K562 (cell line): ENCODE measurements around the gene MRPL9. TPM values are rescaled to one million over a fixed set of nuclear protein-coding genes. Genes with fewer than 3 reads are reported as not detected.

ENCODE experiments used
- ATAC-seq: fragments of 200-7000 bp; cut with Tn5 transposase; 3 replicates; pipeline ENCODE4 v1.9.1; 2020; ENCODE audit warnings: moderate library complexity
- BruUV-seq: library from RNA; stranded (reverse); fragments of 400-500 nt; replicated peaks from 2 replicates; lab custom pipeline; 2021; lab: Mats Ljungman, UMichigan
- CTCF ChIA-PET: fragments of 300-600 bp; formaldehyde crosslinking; extraction: SDS; loops from one replicate; lab custom pipeline; 2021; ENCODE audit warnings: low intra/inter-chr PET ratio; lab: Yijun Ruan, JAX
- POLR2A ChIA-PET: fragments of 300-600, 350-650 bp; sonication (Branson Sonifier 250); formaldehyde crosslinking; extraction: SDS; loops from one replicate; lab custom pipeline; 2021; ENCODE audit warnings: antibody characterized with exemption, inconsistent platforms; lab: Yijun Ruan, JAX
- DNase-seq, 4 experiments: peaks; one replicate each; pipeline versions ENCODE4 v3.0.0 to v3.0.0-alpha.2; 2011 to 2018; ENCODE audit warnings: low spot score in 3 of 4, mixed read lengths in 3 of 4; ENCODE audit errors: extremely low read depth in 1 of 4
- FAIRE-seq: peaks from 2 replicates; lab custom pipeline; 2011; peaks lifted over from hg19 to GRCh38; lab: Jason Lieb, UNC
- H2AFZ ChIP-seq: 2 replicates; pipeline ENCODE4 v1.6.0; 2011; ENCODE audit warnings: low read depth, low read length, control low read depth, inconsistent platforms
- H3K27ac ChIP-seq: fragments of 200-600 bp; 3 replicates; pipeline ENCODE4 v1.8.0; 2011; ENCODE audit warnings: low read depth, mild to moderate bottlenecking, control low read depth, inconsistent platforms, low read length, moderate library complexity, mixed read lengths; ENCODE audit errors: extremely low read depth
- H3K27me3 ChIP-seq, 2 experiments: fragments of 300-600 bp in 1 of 2; 2 replicates in 1 of 2; 3 replicates in 1 of 2; pipeline versions ENCODE4 v1.6.0 to v1.8.0; 2011; ENCODE audit warnings: inconsistent platforms in 2 of 2, low read length in 2 of 2, mild to moderate bottlenecking in 1 of 2, mixed read lengths in 1 of 2, moderate library complexity in 1 of 2; ENCODE audit not compliant: control insufficient read depth in 2 of 2, insufficient read depth in 2 of 2
- H3K36me3 ChIP-seq: fragments of 300-600 bp; 3 replicates; pipeline ENCODE4 v1.8.0; 2011; ENCODE audit warnings: mild to moderate bottlenecking, low read length, inconsistent platforms; ENCODE audit not compliant: control insufficient read depth, insufficient read depth
- H3K4me1 ChIP-seq, 2 experiments: fragments of 200-600 bp in 1 of 2; replicated peaks in 1 of 2; 2 replicates in 1 of 2; 3 replicates in 1 of 2; pipeline versions ENCODE4 v1.5.1 to v1.8.0; 2011; ENCODE audit warnings: inconsistent platforms in 2 of 2, low read length in 2 of 2, mild to moderate bottlenecking in 1 of 2, mixed read lengths in 1 of 2, moderate library complexity in 1 of 2; ENCODE audit not compliant: control insufficient read depth in 2 of 2, insufficient read depth in 2 of 2
- H3K4me2 ChIP-seq: 2 replicates; pipeline ENCODE4 v1.6.1; 2011; ENCODE audit warnings: low read length, control low read depth, inconsistent platforms, mixed read lengths; ENCODE audit not compliant: insufficient read depth
- H3K4me3 ChIP-seq: fragments of 200-600 bp; sonication (generic), shearing (Covaris generic); 2 replicates; pipeline ENCODE4 v1.5.1; 2016; ENCODE audit warnings: control low read depth, inconsistent platforms
- H3K79me2 ChIP-seq: fragments of 200-600 bp; 3 replicates; pipeline ENCODE4 v1.8.0; 2011; ENCODE audit warnings: low read length, inconsistent platforms; ENCODE audit not compliant: control insufficient read depth, insufficient read depth
- H3K9ac ChIP-seq, 2 experiments: 2 replicates each; pipeline versions ENCODE4 v1.6.0 to v1.6.1; 2011; ENCODE audit warnings: low read depth in 2 of 2, low read length in 2 of 2, control low read depth in 1 of 2, inconsistent platforms in 1 of 2, mild to moderate bottlenecking in 1 of 2, mixed read lengths in 1 of 2; ENCODE audit not compliant: insufficient read depth in 1 of 2
- H3K9me1 ChIP-seq: one replicate; pipeline ENCODE4 v1.6.0; 2011; ENCODE audit warnings: inconsistent platforms, mild to moderate bottlenecking, low read length, moderate library complexity; ENCODE audit not compliant: control insufficient read depth, insufficient read depth
- H3K9me3 ChIP-seq: replicated peaks from 2 replicates; pipeline ENCODE4 v1.5.1; 2011; ENCODE audit warnings: low read depth, low read length, inconsistent platforms; ENCODE audit not compliant: control insufficient read depth, insufficient read depth
- H4K20me1 ChIP-seq: replicated peaks from 2 replicates; pipeline ENCODE4 v1.6.1; 2011; ENCODE audit warnings: low read length, inconsistent platforms, mixed read lengths; ENCODE audit not compliant: control insufficient read depth, insufficient read depth
- CBFA2T2 ChIP-seq: fragments of 450-650 bp; conservative IDR thresholded peaks from 2 replicates; pipeline ENCODE4 v1.6.1; 2017; ENCODE audit warnings: mild to moderate bottlenecking
- CBFA2T3 ChIP-seq: fragments of 450-650 bp; IDR thresholded peaks from 2 replicates; pipeline ENCODE4 v1.6.1; 2017
- HOXB6 ChIP-seq: fragments of 250-450 bp; sonication (Bioruptor Pico); IDR thresholded peaks from 2 replicates; pipeline ENCODE4 v1.5.1; 2022; ENCODE audit warnings: mild to moderate bottlenecking, borderline replicate concordance
- KLF16 ChIP-seq: IDR thresholded peaks from 2 replicates; pipeline ENCODE4 v1.6.1; 2016; ENCODE audit warnings: antibody characterized with exemption
- NONO ChIP-seq, 2 experiments: fragments of 200-400 bp in 1 of 2; fragments of 450-650 bp in 1 of 2; formaldehyde crosslinking in 1 of 2; IDR thresholded peaks; 2 replicates each; pipeline ENCODE4 v1.6.1; 2017; ENCODE audit warnings: low read depth in 2 of 2, mild to moderate bottlenecking in 2 of 2, moderate library complexity in 2 of 2, low read length in 1 of 2
- POLR3A ChIP-seq: IDR thresholded peaks from 2 replicates; pipeline ENCODE4 v1.6.1; 2011; ENCODE audit warnings: borderline replicate concordance, mild to moderate bottlenecking, moderate library complexity; ENCODE audit not compliant: insufficient read length, insufficient read depth; ENCODE audit errors: extremely low read depth
- RFX7 ChIP-seq: fragments of 250-450 bp; sonication (Bioruptor Pico); IDR thresholded peaks from 2 replicates; pipeline ENCODE4 v1.5.1; 2021; ENCODE audit warnings: mild to moderate bottlenecking
- STAT6 ChIP-seq: sonication (generic); formaldehyde crosslinking; IDR thresholded peaks from 2 replicates; pipeline ENCODE4 v1.8.1; 2023; ENCODE audit warnings: mild to moderate bottlenecking, missing genetic modification reagents
- TAL1 ChIP-seq: fragments of 450-650 bp; IDR thresholded peaks from 2 replicates; pipeline ENCODE4 v1.6.1; 2016; ENCODE audit warnings: mild to moderate bottlenecking
- TGIF2 ChIP-seq: sonication (generic); formaldehyde crosslinking; IDR thresholded peaks from 2 replicates; pipeline ENCODE4 v1.8.1; 2022; ENCODE audit warnings: mild to moderate bottlenecking, missing genetic modification reagents, moderate library complexity
- ZC3H11A ChIP-seq: IDR thresholded peaks from 2 replicates; pipeline ENCODE4 v1.6.1; 2012; ENCODE audit warnings: low read depth, low read length, improper control_type of control experiment
- ZNF316 ChIP-seq: fragments of 450-650 bp; IDR thresholded peaks from 2 replicates; pipeline ENCODE4 v1.6.1; 2016
- ZNF347 ChIP-seq: fragments of 450-650 bp; formaldehyde crosslinking; IDR thresholded peaks from 2 replicates; pipeline ENCODE4 v1.4.0; 2020; ENCODE audit warnings: low read depth, mild to moderate bottlenecking, moderate library complexity
- WGBS: fragments of 100-300 bp; shearing (Covaris generic); methylation state at CpG from one replicate; pipeline ENCODE4 v1.1.6; 2016; ENCODE audit warnings: low coverage, mixed read lengths; ENCODE audit not compliant: insufficient coverage; ENCODE audit errors: missing lambda C conversion rate; 5-methylcytosine and 5-hydroxymethylcytosine counted together
- in situ Hi-C: fragments of 300-500 bp; cut with MboI; formaldehyde crosslinking; loops from 4 replicates; pipeline ENCODE4 v1.15.0; 2018; ENCODE audit warnings: inconsistent platforms, mixed read lengths
- intact Hi-C: fragments of 100-400 bp; cut with micrococcal nuclease; formaldehyde crosslinking; loops from 2 replicates; pipeline ENCODE4 v1.14.2; 2022
- polyA plus RNA-seq, 8 experiments: library from polyadenylated mRNA; depleted of rRNA in 4 of 8; stranded (reverse) in 5 of 8; unstranded in 3 of 8; fragments of >200 nt; fragmentation: Nextera tagmentation in 2 of 8; fragmentation: Illumina TruSeq in 1 of 8; extraction: Ambion mirVana in 2 of 8; extraction: Trizol in 1 of 8; gene quantifications; 2 replicates each; pipeline versions ENCODE4 v1.2.1 to v1.2.3, GENCODE V29; 2011 to 2014; ENCODE audit warnings: inconsistent platforms in 1 of 8, missing spikeins in 1 of 8
- total RNA-seq, 7 experiments: library from RNA; depleted of rRNA in 6 of 7; stranded (reverse); fragments of >200 nt in 6 of 7; fragmentation: Illumina TruSeq in 2 of 7; extraction: Trizol in 2 of 7; gene quantifications; 2 replicates each; pipeline versions ENCODE4 v1.2.1 to v1.2.3, GENCODE V29; 2011 to 2021; ENCODE audit warnings: low replicate concordance in 1 of 7
- TF ChIP-seq, protein P1 (sequence below): sonication (generic); formaldehyde crosslinking; IDR thresholded peaks from 2 replicates; pipeline ENCODE4 v1.4.0; 2020; ENCODE audit warnings: mild to moderate bottlenecking, missing genetic modification reagents
- TF ChIP-seq, protein P2 (sequence below): sonication (generic); formaldehyde crosslinking; IDR thresholded peaks from 2 replicates; pipeline ENCODE4 v1.8.0; 2022; ENCODE audit warnings: missing genetic modification reagents, mild to moderate bottlenecking, moderate library complexity, borderline replicate concordance
- TF ChIP-seq, protein P3 (sequence below), 2 experiments: IDR thresholded peaks; 2 replicates each; pipeline ENCODE4 v1.6.1; 2012; ENCODE audit warnings: improper control_type of control experiment in 2 of 2, low read depth in 2 of 2, low read length in 2 of 2, borderline replicate concordance in 1 of 2

The MRPL9 gene
- total and polyA plus RNA-seq, 9 of the 15 experiments (the other 6 are each of a cell fraction or from before 2014, with no cell fraction given), result 38.0 to 162 (median 111) TPM

DNA sequence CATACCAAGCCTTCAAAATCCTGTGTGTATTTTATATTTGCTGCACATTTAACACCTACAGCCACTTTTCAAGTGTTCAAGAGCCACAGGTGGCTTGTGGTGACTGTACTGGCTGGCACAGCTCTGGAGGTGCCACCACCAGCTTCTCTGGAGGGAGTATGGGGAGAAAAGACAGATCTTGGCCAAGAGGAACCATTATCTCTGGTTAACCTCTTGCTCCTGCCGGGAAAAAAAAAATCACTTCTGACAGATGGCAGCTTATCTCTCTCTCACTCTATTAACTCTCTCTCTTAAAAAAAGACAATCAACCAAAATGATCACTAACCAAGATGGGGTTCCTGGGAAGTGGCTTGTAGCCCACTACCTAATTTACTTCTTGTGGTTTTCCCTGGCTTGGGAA is 43.2 kb downstream of the MRPL9 start:
- intact Hi-C loops (no loop called here), in situ Hi-C loops (no loop called here)
- TF ChIP-seq KLF16 (no peak), TAL1 (peak; percentile 23; the same call in 1 of the 2 replicates), ZNF316 (no peak), HOXB6 (CRISPR knock-in tag) (no peak), STAT6 (CRISPR knock-in tag) (no peak), CBFA2T2 (peak; percentile 29; the same call in 1 of the 2 replicates), RFX7 (CRISPR knock-in tag) (no peak), ZNF347 (CRISPR knock-in tag) (no peak), CBFA2T3 (peak; percentile 64), TGIF2 (CRISPR knock-in tag) (no peak), POLR3A (no peak), ZC3H11A (no peak), NONO (IDR thresholded peaks at IDR 0.05; ENCODE audit: low read depth in 2 of 2, low read length in 1 of 2) (no peak)
- TF ChIP-seq, protein P1, sequence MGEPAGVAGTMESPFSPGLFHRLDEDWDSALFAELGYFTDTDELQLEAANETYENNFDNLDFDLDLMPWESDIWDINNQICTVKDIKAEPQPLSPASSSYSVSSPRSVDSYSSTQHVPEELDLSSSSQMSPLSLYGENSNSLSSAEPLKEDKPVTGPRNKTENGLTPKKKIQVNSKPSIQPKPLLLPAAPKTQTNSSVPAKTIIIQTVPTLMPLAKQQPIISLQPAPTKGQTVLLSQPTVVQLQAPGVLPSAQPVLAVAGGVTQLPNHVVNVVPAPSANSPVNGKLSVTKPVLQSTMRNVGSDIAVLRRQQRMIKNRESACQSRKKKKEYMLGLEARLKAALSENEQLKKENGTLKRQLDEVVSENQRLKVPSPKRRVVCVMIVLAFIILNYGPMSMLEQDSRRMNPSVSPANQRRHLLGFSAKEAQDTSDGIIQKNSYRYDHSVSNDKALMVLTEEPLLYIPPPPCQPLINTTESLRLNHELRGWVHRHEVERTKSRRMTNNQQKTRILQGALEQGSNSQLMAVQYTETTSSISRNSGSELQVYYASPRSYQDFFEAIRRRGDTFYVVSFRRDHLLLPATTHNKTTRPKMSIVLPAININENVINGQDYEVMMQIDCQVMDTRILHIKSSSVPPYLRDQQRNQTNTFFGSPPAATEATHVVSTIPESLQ, result no peak
- TF ChIP-seq, protein P2, sequence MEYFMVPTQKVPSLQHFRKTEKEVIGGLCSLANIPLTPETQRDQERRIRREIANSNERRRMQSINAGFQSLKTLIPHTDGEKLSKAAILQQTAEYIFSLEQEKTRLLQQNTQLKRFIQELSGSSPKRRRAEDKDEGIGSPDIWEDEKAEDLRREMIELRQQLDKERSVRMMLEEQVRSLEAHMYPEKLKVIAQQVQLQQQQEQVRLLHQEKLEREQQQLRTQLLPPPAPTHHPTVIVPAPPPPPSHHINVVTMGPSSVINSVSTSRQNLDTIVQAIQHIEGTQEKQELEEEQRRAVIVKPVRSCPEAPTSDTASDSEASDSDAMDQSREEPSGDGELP (CRISPR knock-in tag), result no peak
- TF ChIP-seq, protein P3, sequence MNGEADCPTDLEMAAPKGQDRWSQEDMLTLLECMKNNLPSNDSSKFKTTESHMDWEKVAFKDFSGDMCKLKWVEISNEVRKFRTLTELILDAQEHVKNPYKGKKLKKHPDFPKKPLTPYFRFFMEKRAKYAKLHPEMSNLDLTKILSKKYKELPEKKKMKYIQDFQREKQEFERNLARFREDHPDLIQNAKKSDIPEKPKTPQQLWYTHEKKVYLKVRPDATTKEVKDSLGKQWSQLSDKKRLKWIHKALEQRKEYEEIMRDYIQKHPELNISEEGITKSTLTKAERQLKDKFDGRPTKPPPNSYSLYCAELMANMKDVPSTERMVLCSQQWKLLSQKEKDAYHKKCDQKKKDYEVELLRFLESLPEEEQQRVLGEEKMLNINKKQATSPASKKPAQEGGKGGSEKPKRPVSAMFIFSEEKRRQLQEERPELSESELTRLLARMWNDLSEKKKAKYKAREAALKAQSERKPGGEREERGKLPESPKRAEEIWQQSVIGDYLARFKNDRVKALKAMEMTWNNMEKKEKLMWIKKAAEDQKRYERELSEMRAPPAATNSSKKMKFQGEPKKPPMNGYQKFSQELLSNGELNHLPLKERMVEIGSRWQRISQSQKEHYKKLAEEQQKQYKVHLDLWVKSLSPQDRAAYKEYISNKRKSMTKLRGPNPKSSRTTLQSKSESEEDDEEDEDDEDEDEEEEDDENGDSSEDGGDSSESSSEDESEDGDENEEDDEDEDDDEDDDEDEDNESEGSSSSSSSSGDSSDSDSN (IDR thresholded peaks at IDR 0.05; ENCODE audit: borderline replicate concordance in 1 of 2, low read depth in 2 of 2, low read length in 2 of 2), result no peak

More for the DNA sequence above, 43.2 kb downstream of the MRPL9 start:
- H4K20me1 ChIP-seq, result peaks cover 13% of the 10 kb centered on the region
- H3K79me2 ChIP-seq, result no peaks in the 10 kb centered on the region
- ATAC-seq, result no peak
- no peak overlapping the region for H2AFZ ChIP-seq
- no peak overlapping the region for H3K4me2 ChIP-seq
- CTCF ChIA-PET, result no interaction called here
- H3K9ac ChIP-seq, result no peak overlapping the region
- no TSS peak for BruUV-seq
- H3K36me3 ChIP-seq, result no peaks in the 10 kb centered on the region
- WGBS, result 0% methylated on average over 1 of the region's 1 CpG
- no peak for DNase-seq
- no peaks in the 10 kb centered on the region for H3K9me3 ChIP-seq
- peaks cover 13 to 18% of the 10 kb centered on the region in 2 experiments for H3K4me1 ChIP-seq
- no peaks in the 10 kb centered on the region for H3K9me1 ChIP-seq
- POLR2A ChIA-PET, result interaction anchor here (1.4 kb wide), 1 partner anchor 183 kb away, joined by 4 read pairs; no protein-coding TSS in a partner anchor
- no peak for FAIRE-seq
- H3K4me3 ChIP-seq, result no peak overlapping the region
- H3K27ac ChIP-seq, result no peak overlapping the region
- peaks cover 19 to 36% of the 10 kb centered on the region in 2 experiments for H3K27me3 ChIP-seq
